NCI-H146 treated with DMSO at 0.1 percent for 48 hours (cell line): Measurements from ENCODE around the gene EFNB1.

Experiments used
- DNase-seq: peaks from one replicate; lab custom pipeline; 2025; ENCODE audit not compliant: unreplicated experiment; lab: John Stamatoyannopoulos, UW

EFNB1 gene

DNA sequence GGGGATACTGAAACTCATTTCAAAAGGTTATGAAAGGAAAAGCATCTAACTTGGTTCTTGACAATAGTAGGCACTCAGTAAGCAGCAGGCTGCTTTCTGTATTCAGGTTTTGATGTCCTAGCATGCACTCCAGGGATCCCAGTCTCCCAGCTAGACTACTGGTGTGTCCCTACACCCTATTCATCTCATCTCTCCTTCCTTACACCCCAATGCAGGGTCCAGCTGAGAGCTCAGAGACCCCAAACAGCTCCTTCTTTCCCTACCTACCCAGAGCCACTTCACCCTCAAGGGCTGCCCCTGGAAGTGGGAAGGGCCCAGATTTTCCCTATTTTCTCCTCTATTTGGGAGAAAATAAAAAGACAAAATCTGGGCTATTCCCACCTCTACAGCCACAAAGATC, 1.6 kb upstream of the EFNB1 start:
- no peak for DNase-seq

- no peak for DNase-seq
Measured at GRCh38 chrX:68827848-68828624, 785 bp upstream of the EFNB1 start.

GRCh38 chrX:68829582-68830418, 979 bp downstream of the EFNB1 start:
- no peak for DNase-seq

DNA sequence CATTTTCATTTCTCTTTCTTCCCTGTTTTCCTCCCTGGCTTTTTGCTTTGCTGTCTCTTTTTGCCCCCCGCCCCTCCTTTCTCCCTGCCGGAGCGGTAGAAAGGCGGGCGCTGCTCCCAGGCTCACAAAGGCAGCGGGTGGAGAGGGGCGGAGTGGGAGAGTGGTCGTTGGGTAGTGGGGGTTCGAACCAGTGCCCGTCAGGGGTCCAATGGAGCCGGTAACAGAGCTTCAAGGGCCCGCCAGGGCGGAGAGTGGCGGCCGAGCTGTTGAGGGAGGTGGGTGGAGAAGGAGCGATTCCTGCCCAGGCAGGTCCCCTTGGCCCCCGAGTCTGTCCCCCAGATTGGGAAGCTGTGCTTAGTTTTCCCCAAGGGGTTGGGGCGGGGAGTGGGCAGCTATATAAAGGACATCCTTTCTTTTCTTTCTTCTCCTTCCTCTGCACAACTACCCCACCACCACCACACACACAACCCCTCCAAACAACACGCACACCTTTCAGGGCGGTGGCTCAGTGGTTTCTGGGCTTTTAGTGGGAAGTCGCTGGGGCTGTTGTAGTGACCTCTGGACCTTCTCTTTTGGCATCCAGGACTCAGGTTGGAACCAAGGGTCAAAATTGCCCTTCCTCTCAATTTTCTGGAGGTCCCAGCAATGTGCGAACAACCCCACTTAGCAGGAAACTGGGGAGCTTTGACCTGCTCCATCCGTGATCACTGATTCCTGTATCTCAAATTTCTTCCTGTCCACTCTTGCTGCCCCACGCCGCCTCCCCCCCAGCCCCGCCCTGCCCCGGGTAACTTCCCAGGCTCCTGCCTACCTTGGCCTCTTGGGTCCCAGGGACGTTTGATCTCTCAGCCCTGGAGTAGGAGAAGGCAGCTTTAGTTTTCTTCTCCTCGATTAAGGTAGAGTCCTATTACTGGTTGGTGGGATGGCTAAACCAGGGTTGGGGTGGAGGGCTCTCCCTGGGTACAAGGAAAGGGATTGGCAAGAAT, 1.9 kb downstream of the EFNB1 start:
- no peak for DNase-seq

DNA sequence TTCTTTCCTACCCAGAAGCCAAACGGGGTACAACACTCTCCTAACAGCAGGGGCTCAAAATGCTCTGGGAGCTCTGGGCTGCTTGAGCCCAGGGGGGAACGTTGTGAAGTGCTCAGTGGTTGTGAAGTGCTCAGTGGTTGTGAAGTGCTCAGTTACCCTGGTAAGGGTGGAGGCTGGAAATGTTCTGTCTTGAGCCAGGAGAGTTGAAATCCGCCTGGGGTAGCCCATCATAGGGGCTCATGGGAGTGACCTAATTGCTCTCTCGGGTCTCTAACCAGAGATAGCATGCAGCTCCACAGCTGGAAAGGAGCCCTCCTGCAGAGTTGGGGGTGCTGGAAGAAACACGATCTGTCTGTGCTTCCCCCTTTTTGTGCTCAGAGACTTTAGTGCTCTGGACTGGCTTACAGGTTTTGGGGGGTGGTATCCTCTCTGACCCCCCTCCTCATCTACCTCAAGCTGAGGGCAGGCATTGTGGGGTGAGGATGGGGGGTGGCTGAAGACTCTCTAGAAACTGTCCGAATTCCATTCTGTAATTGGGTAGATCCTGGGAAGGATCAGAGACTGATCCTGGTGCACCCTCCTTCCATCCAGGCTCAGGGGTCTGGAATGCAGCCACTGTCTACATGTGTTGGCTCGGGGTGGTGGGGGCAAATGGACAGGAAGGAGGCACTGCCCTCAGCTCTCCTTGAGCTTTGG, 2.7 kb downstream of the EFNB1 start:
- DNase-seq, result no peak

- no peak for DNase-seq
Measured at GRCh38 chrX:68832101-68832416, 3.2 kb downstream of the EFNB1 start.

GRCh38 chrX:68832516-68833447, 4.0 kb downstream of the EFNB1 start:
- no peak for DNase-seq

DNA sequence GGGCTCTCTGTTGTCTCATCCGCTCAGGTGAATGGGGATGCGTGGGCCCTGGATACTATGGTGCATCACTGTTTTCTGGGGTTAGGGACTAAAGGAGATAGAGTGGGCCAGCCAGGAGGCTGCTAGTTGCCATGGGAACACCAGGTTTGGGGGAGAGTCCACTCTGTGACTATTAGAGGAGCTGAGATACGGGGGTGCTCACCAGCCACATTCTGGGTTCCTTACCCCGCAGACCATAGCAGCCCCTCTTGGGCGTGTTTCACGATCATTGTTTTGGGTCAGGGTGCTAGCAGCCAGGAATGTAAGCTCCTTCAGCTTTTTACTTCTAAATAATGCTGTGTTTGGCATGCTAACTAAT, 4.6 kb downstream of the EFNB1 start:
- DNase-seq, result no peak

- no peak for DNase-seq
Measured at GRCh38 chrX:68833855-68834331, 5.1 kb downstream of the EFNB1 start.

DNA sequence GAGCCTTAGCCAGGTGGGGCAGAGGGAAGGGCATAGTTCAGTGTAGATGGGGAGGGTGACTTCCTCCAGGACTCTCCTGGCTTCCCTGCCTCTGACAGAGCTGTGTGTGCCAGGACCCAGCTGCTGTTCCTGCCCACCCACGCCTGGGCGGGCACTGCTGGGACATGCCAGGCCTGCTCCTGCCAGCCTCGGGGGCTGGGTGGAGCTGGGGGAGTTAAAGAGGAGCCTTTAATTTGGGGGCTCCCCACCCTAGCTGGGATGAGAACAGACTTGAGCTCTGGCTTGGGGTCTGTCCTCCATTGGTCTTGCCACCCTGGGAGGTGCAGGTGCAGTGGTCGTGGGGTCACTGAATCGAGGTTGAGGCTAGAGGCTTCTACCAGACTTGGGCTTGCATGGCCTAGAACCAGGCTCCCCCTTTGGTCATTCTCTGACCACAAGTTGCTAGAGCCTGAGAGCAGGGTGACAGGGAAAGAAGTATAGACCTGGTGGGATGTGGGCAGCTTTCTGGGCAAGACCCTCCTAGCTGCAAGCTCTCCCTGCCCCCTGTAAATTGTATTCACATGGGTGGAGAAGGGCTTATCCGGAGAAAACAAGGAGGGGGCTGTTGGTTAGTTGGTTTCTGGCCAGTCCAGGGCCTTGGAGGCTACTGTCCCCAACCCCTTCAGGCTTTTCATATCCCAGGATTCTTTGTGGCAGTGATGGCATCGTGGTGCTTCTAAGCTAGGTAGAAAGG, 5.7 kb downstream of the EFNB1 start:
- DNase-seq, result no peak

- no peak for DNase-seq
Measured at GRCh38 chrX:68835104-68835442, 6.3 kb downstream of the EFNB1 start.

DNA sequence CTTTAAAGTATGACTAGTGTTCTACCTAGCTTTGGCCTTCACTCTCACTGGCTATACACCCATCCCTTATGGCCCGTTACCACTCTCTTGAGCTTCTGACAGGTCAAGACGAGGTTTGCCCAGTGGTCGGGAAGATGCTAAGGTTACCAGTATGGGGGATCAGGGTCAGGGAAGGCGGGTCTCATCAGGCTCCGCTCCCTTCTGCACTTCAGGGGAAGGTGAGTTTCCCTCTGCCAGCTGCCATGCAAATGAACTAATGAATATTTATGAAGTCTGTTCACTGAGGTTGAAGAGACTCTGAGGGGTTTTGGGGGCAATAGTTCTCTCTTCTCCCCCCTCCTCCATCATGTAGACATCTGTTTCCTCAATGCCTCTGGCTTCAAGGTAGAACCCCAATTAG, 6.6 kb downstream of the EFNB1 start:
- DNase-seq, result no peak

- DNase-seq, result no peak
Measured at GRCh38 chrX:68837119-68837518, 8.3 kb downstream of the EFNB1 start.

DNA sequence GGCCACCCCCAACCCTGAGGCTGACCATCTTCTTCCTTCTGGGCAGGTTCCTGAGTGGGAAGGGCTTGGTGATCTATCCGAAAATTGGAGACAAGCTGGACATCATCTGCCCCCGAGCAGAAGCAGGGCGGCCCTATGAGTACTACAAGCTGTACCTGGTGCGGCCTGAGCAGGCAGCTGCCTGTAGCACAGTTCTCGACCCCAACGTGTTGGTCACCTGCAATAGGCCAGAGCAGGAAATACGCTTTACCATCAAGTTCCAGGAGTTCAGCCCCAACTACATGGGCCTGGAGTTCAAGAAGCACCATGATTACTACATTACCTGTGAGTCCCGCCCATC, 9.7 kb downstream of the EFNB1 start:
- DNase-seq, result no peak

GRCh38 chrX:68839771-68840170, 10.9 kb downstream of the EFNB1 start:
- DNase-seq, result no peak

- DNase-seq, result no peak
Measured at GRCh38 chrX:68840256-68840655, 11.4 kb downstream of the EFNB1 start.

GRCh38 chrX:68841251-68842049, 12.6 kb downstream of the EFNB1 start:
- DNase-seq, result no peak

GRCh38 chrX:68842351-68842750, 13.5 kb downstream of the EFNB1 start:
- no peak for DNase-seq
